GM19468 (cell line): ENCODE data around the gene HES7.

ENCODE experiments used
- ATAC-seq: cut with Tn5 transposase; IDR thresholded peaks from one replicate; pipeline ENCODE4 v1.9.1; 2021; ENCODE audit warnings: mild to moderate bottlenecking, moderate library complexity, moderate number of reproducible peaks; ENCODE audit not compliant: unreplicated experiment; ENCODE audit errors: extremely low read depth

Gene HES7

DNA sequence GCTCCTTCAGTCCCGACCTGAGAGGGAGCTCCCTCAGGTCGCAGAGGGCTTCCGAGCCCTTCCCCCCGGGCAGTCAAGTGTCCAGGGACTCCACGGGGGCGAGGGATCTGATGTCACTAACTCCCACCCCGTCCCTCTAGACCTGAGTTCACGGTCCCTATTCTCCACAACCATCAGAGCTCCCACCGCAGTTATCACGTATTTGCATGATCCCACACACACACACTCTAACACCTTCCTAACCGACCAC lies 32.0 kb upstream of the HES7 start:
- ATAC-seq: no peak

DNA sequence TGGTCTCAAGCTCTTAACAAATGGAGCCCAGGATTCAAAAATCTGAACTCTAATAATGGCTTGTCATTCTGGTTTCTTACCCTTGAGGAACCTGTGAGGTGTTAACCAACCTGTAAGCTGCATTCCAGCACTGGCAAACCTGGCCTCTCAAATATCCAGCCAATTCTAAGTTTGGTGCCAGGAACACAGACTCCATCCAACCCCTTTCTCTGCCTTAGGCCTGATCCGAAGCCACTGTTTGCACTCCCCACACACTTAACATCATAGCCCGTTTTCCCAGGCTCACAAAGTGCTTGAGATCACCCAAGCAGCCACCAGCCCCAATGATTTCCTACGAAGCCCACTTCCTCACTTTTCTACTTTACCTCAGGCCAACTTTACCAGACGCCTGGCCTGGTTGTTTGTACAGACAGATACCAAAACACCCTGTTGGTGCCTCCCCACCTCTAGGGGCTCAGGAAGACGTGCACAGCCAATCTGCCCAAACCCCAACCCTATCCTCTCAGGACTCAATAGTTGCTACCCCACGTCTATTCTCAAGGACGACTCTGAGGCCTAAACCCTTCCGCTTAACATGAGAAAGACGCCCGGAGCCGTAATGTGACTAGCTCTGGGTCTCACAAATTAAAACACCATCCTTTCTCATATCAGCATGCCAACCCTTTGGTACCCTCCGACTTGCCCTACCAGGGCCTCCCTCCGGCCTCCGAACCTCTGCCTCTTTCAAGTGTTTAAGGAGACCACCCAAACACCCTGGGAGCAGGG lies 31.5 kb upstream of the HES7 start:
- no peak for ATAC-seq

DNA sequence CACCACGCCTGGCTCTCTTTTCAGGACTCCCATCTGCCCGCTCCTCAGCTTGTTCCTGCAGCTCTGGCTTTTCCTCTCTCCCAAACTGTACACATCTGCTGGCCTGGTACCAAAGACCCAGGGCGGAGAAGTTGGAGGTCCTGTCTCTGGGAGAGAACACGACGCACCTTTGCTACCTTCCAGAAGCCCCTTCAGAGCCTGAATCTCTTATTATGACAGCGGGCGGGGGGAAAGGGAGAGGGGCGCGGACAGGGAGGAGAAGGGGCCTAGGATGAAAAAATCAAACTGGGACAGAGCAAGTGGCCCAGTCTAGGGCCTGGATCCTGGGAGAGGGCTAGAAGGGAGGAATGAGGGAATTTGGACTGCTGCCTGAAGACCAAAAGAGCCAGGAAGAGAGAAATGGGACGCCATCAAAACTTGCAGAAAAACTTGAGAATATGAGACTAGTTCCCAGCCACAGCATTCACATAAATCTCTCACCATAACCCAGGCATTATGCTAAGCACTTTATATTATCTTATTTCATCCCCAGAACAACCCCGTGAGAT lies 30.8 kb upstream of the HES7 start:
- no peak for ATAC-seq

DNA sequence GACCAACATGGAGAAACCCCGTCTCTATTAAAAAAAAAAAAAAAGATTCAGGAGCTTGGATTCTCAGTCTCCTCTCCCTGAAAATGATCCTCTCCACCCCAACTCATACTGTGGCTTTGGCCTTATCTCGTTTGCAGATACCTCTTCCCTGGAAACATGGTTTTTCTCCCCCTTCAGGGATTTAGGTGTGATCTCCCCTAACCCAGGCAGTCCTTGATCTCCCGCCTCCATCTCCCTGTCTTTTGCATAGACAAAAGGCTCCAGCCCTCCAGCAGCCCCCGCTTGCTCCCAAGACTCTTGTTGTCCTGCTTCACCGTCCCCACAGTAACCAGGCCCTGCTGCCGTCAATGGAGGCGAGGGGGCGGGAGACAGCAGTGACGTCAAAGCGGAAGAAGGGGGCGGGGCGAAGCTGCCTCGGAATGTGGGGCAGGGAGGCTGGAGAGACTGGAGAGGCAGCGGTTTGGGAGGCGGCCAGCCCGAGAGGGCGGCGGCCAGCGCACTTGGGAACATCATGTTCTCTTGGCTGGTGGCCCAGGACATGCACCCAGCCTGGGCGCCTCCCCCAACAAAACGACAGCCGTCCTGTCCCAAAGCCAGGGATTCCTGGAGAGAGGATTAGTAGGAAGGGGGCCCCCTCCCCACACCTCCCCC lies 30.2 kb upstream of the HES7 start:
- no peak for ATAC-seq

DNA sequence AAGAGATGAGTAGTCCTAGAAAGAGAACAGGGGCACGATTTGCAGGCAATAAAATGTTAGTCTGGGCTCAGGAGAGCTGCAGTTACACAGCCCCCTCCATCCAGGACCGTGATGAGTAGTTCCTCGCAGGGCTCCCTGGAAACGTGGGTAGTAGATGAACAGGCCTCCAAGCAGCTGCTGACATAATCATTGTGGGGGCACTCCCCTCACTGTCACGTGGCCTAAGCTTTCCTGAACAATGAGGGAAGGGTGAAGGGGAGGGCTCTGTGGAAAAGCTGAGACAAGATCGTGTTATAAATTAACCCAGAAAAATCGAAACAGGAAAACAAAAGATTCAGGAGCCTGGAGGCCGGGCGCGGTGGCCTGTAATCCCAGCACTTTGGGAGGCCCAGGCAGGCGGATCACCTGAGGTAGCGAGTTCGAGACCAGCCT lies 29.6 kb upstream of the HES7 start:
- no peak for ATAC-seq

DNA sequence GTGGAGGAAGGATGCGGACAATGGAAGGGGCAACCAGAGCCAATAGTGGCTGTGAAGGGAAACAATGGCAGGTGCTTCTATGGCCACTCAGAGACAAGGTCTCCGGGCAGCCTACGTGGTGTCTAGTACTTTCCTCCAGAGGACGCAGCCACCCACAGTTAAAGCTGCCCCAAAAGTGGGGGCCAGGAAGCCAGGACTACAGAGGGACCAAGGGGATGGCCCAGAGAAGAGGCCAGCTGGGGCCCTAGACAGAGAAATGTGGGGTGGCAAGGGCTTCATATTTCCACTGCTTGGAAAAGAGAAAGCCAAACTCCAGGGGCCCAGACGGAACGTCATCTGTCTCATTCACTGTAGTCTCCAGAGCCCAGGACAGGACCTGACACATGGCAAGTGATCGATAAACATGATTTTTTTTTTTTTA lies 29.1 kb upstream of the HES7 start:
- ATAC-seq: no peak

DNA sequence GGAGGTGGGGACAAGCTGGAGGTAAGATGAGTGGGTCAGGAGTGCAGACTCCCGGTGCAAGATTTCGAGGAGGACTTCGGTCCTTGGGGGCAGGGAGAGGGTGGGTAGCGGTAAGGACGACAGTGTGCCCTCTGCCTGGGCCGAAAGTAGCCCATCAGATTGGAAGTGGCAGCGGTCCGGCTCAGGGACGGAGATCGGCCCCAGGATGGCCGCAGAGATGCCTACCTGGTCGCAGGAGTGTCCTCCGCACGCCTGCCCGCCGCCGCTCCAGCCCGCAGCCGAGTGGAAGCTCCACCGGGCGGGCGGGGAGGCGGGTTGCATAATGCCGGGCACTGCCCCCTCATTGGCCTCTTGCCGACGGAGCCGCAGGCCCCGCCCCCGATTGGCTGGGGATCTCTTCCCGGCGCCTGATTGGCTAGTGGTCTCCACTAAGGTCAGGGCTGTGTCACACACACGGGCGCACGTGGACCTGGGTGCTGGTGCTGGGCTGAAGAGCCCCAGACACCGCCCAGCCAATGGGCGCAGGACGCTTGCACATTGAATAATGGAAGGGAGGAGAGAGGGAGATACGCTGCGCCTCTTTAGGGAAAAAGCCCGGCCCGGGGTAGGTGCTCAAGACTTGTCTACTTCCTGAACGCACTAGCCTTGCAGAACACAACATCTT lies 28.3 kb upstream of the HES7 start, which contains the start of gene PER1:
PER1 (minus strand) TSS at position 293 of the 664 bp plus-strand sequence. CDS start 1,698 bp downstream, outside the sequence.
- ATAC-seq: no peak

DNA sequence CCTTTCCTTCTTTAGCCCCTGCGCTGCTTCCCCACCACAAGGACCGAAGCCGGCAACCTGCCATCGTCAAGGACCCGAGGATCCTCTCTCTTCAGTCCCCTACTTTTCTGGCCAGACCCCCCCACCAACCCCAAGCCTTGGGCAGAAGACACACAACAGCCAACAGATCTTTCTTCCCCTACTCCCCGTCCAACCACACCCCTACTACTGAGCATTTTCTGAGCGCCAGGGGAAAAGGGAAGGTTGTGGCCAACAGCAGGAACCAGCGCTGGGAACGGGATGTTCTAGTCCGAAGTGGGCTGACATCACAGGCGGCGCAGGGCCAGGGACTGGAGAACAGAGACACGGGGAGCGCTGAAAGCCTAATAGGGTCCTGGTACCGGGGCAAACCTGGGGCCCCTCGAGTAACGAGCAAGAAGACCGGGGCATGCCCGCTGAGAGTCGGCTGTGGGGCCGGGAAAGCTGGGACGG lies 27.8 kb upstream of the HES7 start:
- no peak for ATAC-seq

DNA sequence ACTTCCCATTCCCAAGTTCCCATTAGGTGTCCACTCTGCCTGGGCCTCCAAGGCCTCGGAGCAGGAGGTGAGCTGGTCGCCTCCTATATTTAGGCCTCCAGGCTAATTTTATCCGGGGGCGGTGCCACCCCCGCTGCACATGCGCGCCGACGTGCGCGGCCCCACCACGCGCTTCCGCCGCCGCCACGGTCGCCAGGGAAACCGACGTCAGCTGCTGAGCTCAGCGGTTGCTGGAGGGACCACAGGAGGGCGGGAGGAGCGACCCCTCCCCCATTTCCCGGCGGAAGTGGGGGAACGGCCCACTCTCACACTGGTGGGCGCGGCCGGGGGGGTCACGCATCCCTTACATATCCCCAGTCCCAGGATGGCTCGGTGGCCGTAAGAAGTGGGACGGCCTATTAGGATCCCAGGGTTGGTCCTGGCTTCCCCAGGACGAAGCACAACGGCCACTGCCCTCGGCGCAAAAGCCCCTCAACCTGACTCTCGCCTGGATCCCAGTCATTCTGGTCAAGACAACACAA lies 27.3 kb upstream of the HES7 start:
- peak; percentile 42 for ATAC-seq

DNA sequence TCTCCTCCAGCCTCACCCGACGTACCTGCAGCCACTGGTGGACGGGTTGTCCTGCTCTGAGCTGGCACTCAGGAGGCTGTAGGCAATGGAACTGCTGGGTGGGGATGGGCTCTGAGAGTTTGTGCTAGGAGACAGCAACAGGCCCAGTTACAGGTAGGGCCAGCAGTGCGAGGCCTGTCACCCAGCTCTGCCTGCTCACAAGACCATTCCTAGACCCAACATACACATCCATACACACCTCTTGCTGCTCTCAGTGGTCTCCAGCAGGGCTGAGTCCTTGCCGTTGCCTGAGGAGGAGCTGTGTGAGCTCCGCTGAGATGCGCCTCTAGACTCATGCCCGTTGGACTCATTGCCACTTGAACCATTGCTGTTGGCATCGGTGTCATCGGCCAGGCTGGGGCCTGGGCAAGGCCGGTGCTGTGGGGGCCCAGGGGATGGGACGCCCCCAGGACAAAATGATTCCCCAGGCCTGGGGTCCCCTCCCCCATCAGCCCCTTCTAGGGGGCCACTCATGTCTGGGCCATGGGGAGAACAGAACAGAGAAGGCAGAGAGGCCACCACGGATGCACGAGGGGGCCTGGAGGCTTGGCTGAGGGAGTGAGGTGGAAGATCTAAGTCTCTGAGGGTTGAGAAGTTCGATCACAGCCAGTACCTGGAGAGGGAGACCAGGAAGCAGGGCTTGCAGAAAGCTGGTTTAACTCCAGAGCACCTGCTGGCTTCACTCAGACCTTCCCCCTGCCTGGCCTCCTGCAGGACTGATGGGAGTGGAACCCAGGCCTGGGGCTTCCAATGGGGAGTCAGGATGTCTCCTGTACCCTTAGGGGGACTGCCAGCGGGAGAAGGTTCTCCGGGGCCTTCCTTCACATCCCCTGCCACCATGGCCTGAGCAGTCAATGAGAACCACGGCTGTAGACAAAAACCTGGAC lies 26.6 kb upstream of the HES7 start:
- ATAC-seq: no peak

DNA sequence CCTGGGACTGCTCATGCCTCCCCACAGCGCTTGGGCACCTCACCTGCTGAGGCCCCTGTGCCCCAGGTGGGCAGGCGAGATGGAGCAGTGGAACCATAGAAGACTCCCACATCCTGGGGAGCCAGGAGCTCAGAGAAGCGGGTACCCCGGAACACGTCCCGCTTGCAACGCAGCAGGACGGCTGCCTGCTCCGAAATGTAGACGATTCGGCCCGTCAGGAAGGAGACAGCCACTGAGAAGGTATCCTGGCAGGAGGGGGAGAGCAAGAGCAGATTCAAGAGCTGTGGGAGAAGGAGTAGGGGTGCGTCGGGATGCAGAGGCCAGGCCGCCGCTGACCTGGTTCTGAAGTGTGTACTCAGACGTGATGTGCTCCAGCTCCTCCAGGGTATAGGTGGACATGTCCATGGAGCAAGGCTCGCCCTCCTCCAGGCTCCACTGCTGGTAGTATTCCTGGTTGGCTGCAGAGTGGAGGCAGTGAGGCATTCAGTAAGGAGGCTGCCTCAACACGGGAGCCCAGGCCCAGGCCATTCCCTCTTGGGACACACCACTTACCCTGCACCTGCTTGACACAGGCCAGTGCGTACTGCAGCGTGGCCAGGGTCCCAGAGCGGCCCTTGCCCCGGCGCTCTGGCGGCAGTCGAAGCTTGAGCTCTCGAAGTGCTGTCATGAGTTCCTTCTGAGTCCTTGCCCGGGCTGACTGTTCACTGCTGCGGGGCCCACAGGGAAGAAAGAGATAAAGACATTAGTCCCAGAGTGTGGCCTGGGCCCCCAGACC lies 25.7 kb upstream of the HES7 start:
- ATAC-seq: no peak

DNA sequence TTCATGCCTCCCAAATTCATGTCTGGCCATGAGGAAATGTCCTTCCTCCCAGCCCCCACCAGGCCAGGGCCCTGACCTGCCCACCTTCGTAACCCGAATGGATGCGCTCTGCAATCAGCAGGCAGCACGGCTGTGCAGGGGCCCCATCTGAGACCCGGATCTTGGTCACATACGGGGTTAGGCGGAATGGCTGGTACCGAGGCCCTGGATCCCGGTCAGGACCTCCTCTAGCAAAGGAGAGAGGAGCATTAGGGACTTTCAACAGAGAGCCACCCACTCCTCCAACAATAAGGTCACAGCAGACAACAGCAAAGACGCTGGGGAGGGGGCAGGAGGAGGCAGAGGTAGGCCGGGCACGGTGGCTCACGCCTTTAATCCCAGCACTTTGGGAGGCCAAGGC lies 24.7 kb upstream of the HES7 start:
- no peak for ATAC-seq

DNA sequence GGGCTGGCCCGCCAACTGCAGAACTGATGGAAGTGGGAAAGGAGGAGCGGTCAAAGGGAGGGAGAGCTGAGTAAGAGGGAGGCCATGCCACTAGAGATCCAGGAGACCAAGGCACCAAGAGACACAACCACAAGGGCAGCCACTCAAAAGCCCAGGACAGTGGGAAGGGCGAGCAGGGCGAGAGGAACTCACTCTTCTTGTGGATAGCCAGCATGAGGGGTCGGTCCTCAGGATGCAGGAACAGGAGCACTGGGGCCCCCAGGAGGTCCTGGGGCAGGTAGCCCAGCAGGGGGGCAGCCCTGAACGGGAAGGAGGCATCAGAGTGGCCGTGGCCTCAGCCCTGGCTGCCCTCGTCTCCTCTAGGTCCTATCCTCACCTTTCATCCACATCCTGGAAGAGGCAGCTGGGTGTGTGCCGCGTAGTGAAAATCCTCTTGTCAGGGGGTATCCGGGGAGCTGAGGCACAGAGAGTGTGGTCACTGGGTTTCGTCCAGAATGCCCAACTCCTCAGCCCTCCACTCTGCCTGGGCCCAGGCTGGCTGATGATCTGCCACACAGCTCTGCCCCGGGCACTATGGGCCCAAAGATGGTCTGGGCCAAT lies 24.0 kb upstream of the HES7 start:
- no peak for ATAC-seq

DNA sequence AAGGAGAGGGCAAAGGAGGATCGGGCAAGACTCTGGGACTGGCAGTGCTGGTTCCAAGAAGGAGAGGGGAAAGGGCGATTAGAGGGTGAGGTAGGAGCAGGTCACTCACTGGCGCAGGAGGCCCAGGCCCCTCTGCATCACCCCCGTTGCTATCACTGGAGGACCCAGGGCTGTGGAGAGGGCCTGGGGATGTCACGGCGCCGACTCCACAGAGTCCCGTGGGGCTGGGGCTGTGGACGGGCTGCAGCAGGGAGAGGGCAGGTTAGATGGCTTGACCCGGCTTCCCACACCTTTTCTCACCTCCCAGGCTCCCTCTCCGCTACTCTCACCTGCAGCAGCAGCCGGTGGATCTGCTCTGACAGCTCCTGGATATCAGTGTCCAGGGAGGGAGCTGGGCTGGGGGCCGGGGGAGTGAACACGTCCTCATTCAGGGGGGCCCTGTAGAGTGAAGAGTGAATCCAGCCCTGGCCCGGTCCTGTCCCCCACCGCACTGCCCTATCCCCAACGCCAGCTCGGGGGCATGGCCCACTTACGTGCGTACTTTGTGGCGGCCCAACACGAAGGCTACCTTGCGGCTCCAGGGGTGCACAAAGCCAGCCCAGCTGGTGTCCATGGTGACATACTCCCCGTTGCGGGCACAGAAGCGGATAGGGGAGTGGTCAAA lies 23.4 kb upstream of the HES7 start:
- ATAC-seq: no peak

DNA sequence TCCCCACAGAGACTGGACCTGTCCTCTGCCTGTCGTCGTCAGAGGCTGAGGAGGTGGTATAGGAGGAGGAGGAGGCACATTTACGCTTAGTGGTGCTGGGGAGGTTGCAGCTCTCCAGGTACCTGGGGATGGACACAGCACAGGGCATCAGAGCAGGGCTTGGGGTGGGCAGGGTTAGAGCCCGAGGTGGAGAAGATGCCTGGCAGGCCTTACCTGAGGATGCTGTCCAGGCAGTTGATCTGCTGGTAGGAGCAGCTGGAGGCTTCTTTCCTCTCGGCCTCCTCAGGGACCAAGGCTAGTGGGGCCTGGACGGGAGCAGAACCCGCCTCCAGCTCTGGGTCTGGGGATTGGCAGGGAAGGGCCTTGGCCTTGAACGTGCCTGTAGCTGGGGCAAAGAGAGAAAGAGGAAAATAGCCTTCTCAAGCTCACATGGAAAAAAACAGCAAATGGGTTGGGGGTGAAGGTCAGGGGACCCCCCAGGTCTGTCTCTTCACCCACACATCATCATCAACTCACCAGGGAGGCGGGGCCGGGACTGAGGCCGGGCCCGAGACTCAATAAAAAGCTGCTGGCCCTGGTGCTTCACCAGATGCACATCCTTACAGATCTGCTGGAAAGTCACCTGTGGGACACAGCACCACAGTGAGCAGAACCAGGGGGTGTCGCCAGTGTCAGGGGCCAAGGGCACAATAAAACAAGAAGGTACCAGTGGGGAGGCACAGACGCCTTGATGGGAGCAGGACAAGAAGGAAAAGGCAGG lies 22.7 kb upstream of the HES7 start:
- ATAC-seq: no peak

DNA sequence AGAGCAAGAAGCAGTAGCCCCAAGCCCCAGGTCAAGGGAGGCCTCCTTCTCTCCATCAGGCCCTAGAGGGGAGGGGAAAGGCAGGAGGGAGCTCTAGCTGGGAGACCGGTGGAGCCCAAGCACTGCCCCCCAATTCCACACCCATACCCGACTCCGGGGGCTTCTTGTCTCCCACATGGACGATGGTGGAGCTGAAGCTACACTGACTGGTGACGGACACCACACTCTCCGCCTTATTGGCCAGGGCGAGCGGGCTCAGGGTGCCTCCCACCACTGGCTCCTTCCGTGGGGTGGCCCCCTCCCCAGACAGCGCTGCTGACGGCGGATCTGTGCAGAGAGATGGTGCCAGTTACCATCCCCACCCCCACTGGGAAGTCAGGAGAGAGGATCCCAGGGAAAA lies 21.9 kb upstream of the HES7 start:
- ATAC-seq: no peak

DNA sequence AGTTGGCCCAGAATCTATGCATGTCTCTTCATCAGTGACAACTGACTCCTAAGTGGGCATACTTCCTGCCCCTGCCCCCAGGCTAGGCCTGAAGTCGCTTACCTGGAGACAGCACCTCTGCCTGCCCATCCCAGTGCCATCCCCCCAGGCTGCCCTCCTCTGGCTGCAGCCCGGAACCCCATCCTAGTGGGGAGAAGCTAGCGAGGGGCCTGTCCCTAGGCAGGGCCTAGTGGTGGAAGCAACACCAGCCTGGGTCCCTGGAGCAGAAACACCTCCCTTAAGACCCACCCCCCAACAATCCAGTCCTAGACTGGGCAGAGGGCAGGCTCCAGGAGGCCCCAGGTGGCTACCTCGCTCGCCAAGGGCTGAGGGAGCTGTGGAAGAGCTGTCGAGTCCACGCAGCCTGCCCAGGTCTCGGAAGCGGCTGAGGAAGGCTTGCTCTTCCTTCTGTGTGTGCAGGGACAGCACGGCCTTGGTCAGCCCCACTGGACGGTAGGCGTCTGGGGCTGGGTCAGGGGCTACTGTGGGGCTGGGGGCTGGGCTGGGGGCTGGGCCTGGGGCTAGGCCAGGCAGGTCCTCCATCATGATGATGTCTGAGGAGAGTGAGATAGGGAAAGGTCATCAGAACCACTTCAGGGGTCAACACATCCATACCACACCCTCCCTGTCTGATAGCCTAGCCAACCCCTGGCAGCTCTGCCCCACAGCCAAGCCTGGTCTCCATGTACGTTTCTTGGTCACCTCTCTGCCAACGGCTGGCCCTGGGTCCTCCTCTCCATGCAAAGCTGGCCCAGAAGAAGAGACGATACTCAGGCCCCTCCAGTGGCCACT lies 20.7 kb upstream of the HES7 start:
- no peak for ATAC-seq
